HepG2 (cell line): ENCODE results near the gene WBP1. TPM values are rescaled to one million over a fixed set of nuclear protein-coding genes. Genes with fewer than 3 reads are reported as not detected.

ENCODE experiments used
- ATAC-seq: fragments of 200-7000 bp; cut with Tn5 transposase; 3 replicates; pipeline ENCODE4 v1.9.1; 2020; ENCODE audit warnings: mild to moderate bottlenecking, moderate library complexity
- BruUV-seq: library from RNA; stranded (reverse); fragments of 400-500 nt; replicated peaks from 2 replicates; lab custom pipeline; 2021; lab: Mats Ljungman, UMichigan
- CTCF ChIA-PET: fragments of 300-600 bp; formaldehyde crosslinking; extraction: SDS; loops from one replicate; lab custom pipeline; 2021; ENCODE audit warnings: low total read pairs, inconsistent platforms, low intra/inter-chr PET ratio; lab: Yijun Ruan, JAX
- POLR2A ChIA-PET: fragments of 350-600 bp; sonication (Branson Sonifier 250); formaldehyde crosslinking; loops from one replicate; lab custom pipeline; 2020; ENCODE audit warnings: antibody characterized with exemption, inconsistent platforms; lab: Yijun Ruan, JAX
- DNase-seq: peaks from one replicate; pipeline ENCODE4 v3.0.0-alpha.2; 2015; ENCODE audit warnings: low spot score
- FAIRE-seq: peaks from 3 replicates; lab custom pipeline; 2011; peaks lifted over from hg19 to GRCh38; lab: Jason Lieb, UNC
- H2AFZ ChIP-seq: one replicate; pipeline ENCODE4 v1.6.1; 2011; ENCODE audit warnings: low read length, inconsistent platforms
- H3K27ac ChIP-seq: fragments of 300-600 bp; 3 replicates; pipeline ENCODE4 v1.8.0; 2011; ENCODE audit warnings: mixed run types, mild to moderate bottlenecking, mixed read lengths, low read length, inconsistent platforms; ENCODE audit not compliant: insufficient read depth; ENCODE audit errors: extremely low read length
- H3K27me3 ChIP-seq, 2 experiments: fragments of 200-600 bp in 1 of 2; 2 replicates in 1 of 2; 3 replicates in 1 of 2; pipeline versions ENCODE4 v1.6.0 to v1.8.0; 2011; ENCODE audit warnings: low read length in 2 of 2, mild to moderate bottlenecking in 2 of 2, moderate library complexity in 2 of 2, inconsistent platforms in 1 of 2; ENCODE audit not compliant: insufficient read depth in 2 of 2, control insufficient read depth in 1 of 2
- H3K36me3 ChIP-seq, 2 experiments: fragments of 200-600 bp in 1 of 2; replicated peaks in 1 of 2; 2 replicates in 1 of 2; 3 replicates in 1 of 2; pipeline versions ENCODE4 v1.5.1 to v1.8.0; 2011; ENCODE audit warnings: low read length in 2 of 2, inconsistent platforms in 1 of 2; ENCODE audit not compliant: insufficient read depth in 2 of 2, control insufficient read depth in 1 of 2
- H3K4me1 ChIP-seq: 2 replicates; pipeline ENCODE4 v1.5.1; 2012; ENCODE audit warnings: low read length, inconsistent platforms; ENCODE audit not compliant: insufficient read depth
- H3K4me2 ChIP-seq: 2 replicates; pipeline ENCODE4 v1.6.0; 2011; ENCODE audit warnings: low read depth, low read length, inconsistent platforms
- H3K4me3 ChIP-seq, 3 experiments: fragments of 200-600 bp in 1 of 3; sonication (generic), shearing (Covaris generic) in 1 of 3; replicated peaks in 1 of 3; 2 replicates each; pipeline ENCODE4 v1.5.1; 2011 to 2016; ENCODE audit warnings: low read length in 3 of 3, inconsistent platforms in 2 of 3, low read depth in 2 of 3, mild to moderate bottlenecking in 2 of 3, control low read depth in 1 of 3, mixed read lengths in 1 of 3; ENCODE audit not compliant: insufficient read depth in 1 of 3
- H3K79me2 ChIP-seq: one replicate; pipeline ENCODE4 v1.6.1; 2011; ENCODE audit warnings: low read length, inconsistent platforms; ENCODE audit not compliant: insufficient read depth
- H3K9ac ChIP-seq: 2 replicates; pipeline ENCODE4 v1.6.0; 2011; ENCODE audit warnings: mild to moderate bottlenecking, low read depth, low read length, inconsistent platforms; ENCODE audit not compliant: insufficient read depth
- H3K9me3 ChIP-seq: 2 replicates; pipeline ENCODE4 v1.5.1; 2012; ENCODE audit warnings: mild to moderate bottlenecking, low read length
- H4K20me1 ChIP-seq: 2 replicates; pipeline ENCODE4 v1.6.0; 2011; ENCODE audit warnings: inconsistent platforms, mild to moderate bottlenecking, low read length, moderate library complexity; ENCODE audit not compliant: insufficient read depth
- ATF7 ChIP-seq, 2 experiments: fragments of 450-650 bp in 1 of 2; sonication (generic) in 1 of 2; formaldehyde crosslinking in 1 of 2; IDR thresholded peaks; 2 replicates each; pipeline versions ENCODE4 v1.4.0 to v1.6.1; 2016 to 2020; ENCODE audit warnings: antibody characterized with exemption in 1 of 2, mild to moderate bottlenecking in 1 of 2, missing genetic modification reagents in 1 of 2
- BCL6 ChIP-seq: IDR thresholded peaks from 2 replicates; pipeline ENCODE4 v1.6.1; 2016; ENCODE audit warnings: missing genetic modification reagents, missing compliant biosample characterization
- CERS6 ChIP-seq: sonication (generic); formaldehyde crosslinking; IDR thresholded peaks from 2 replicates; pipeline ENCODE4 v1.5.0; 2020; ENCODE audit warnings: missing genetic modification reagents
- GLI4 ChIP-seq: sonication (generic); formaldehyde crosslinking; IDR thresholded peaks from 2 replicates; pipeline ENCODE4 v1.5.1; 2020; ENCODE audit warnings: missing genetic modification reagents, mild to moderate bottlenecking, moderate library complexity, borderline replicate concordance
- GTF2F1 ChIP-seq: fragments of 150-350 bp; IDR thresholded peaks from 2 replicates; pipeline ENCODE4 v1.6.1; 2014; ENCODE audit warnings: low read length
- JUND ChIP-seq: sonication (generic); formaldehyde crosslinking; IDR thresholded peaks from 2 replicates; pipeline ENCODE4 v1.8.0; 2022; ENCODE audit warnings: mild to moderate bottlenecking, missing genetic modification reagents
- KAT2B ChIP-seq: fragments of 150-350 bp; IDR thresholded peaks from 2 replicates; pipeline ENCODE4 v1.6.1; 2014; ENCODE audit warnings: low read depth, low read length, borderline replicate concordance
- KLF11 ChIP-seq: IDR thresholded peaks from 2 replicates; pipeline ENCODE4 v1.6.1; 2016; ENCODE audit warnings: missing compliant biosample characterization
- MEIS2 ChIP-seq: sonication (generic); formaldehyde crosslinking; IDR thresholded peaks from 2 replicates; pipeline ENCODE4 v1.9.0; 2021; ENCODE audit warnings: mild to moderate bottlenecking, missing genetic modification reagents
- MTF1 ChIP-seq: sonication (generic); formaldehyde crosslinking; IDR thresholded peaks from 2 replicates; pipeline ENCODE4 v1.5.0; 2020; ENCODE audit warnings: missing genetic modification reagents
- MXD3 ChIP-seq: IDR thresholded peaks from 2 replicates; pipeline ENCODE4 v1.6.1; 2016; ENCODE audit warnings: mild to moderate bottlenecking, missing biosample characterization, missing genetic modification reagents
- NR2F2 ChIP-seq: IDR thresholded peaks from 2 replicates; pipeline ENCODE4 v1.6.1; 2012; ENCODE audit warnings: low read depth, inconsistent platforms, borderline replicate concordance
- NRL ChIP-seq: sonication (generic); formaldehyde crosslinking; IDR thresholded peaks from 2 replicates; pipeline ENCODE4 v1.5.0; 2020; ENCODE audit warnings: missing genetic modification reagents, mild to moderate bottlenecking, moderate library complexity, borderline replicate concordance
- PCBP1 ChIP-seq: fragments of 200-400 bp; formaldehyde crosslinking; IDR thresholded peaks from 2 replicates; pipeline ENCODE4 v1.6.1; 2017; ENCODE audit warnings: mild to moderate bottlenecking, low read depth, low read length, borderline replicate concordance
- STAG1 ChIP-seq: sonication (generic); formaldehyde crosslinking; IDR thresholded peaks from 2 replicates; pipeline ENCODE4 v1.4.0; 2020; ENCODE audit warnings: missing genetic modification reagents
- TBL1XR1 ChIP-seq: fragments of 150-350 bp; IDR thresholded peaks from 2 replicates; pipeline ENCODE4 v1.6.1; 2014; ENCODE audit warnings: borderline replicate concordance, low read length; ENCODE audit not compliant: partially characterized antibody
- TFAP4 ChIP-seq: sonication (generic); IDR thresholded peaks from 2 replicates; pipeline ENCODE4 v1.6.1; 2016; ENCODE audit warnings: low read depth, borderline replicate concordance
- ZNF251 ChIP-seq: sonication (generic); formaldehyde crosslinking; IDR thresholded peaks from 2 replicates; pipeline ENCODE4 v1.9.0; 2021; ENCODE audit warnings: mild to moderate bottlenecking, missing genetic modification reagents
- ZNF280B ChIP-seq: sonication (generic); formaldehyde crosslinking; IDR thresholded peaks from 2 replicates; pipeline ENCODE4 v1.5.0; 2020; ENCODE audit warnings: missing genetic modification reagents, mild to moderate bottlenecking, borderline replicate concordance
- ZNF282 ChIP-seq: fragments of 450-650 bp; IDR thresholded peaks from 2 replicates; pipeline ENCODE4 v1.6.1; 2018; ENCODE audit not compliant: partially characterized antibody
- ZNF589 ChIP-seq: sonication (generic); formaldehyde crosslinking; conservative IDR thresholded peaks from 2 replicates; pipeline ENCODE4 v1.8.0; 2022; ENCODE audit warnings: mild to moderate bottlenecking, moderate library complexity, missing genetic modification reagents
- WGBS: methylation state at CpG from one replicate; pipeline ENCODE4 v1.1.6; 2017; ENCODE audit warnings: low lambda C conversion rate; 5-methylcytosine and 5-hydroxymethylcytosine counted together
- in situ Hi-C: cut with HindIII; loops from 2 replicates; pipeline ENCODE4 v1.10.0; 2017; ENCODE audit warnings: low pct_unique_long_range_greater_than_20kb; ENCODE audit not compliant: extremely low pct_ligation_motif_present
- intact Hi-C: fragments of 100-400 bp; cut with micrococcal nuclease; formaldehyde crosslinking; loops from one replicate; pipeline ENCODE4 v1.10.0; 2022; ENCODE audit not compliant: unreplicated experiment
- polyA plus RNA-seq, 8 experiments: library from polyadenylated mRNA; depleted of rRNA in 3 of 8; stranded (reverse) in 7 of 8; unstranded in 1 of 8; fragments of >200 nt; fragmentation: Illumina TruSeq in 4 of 8; extraction: Trizol in 4 of 8; gene quantifications; 2 replicates each; pipeline versions ENCODE4 v1.2.1 to v1.2.3, GENCODE V29; 2011 to 2016; ENCODE audit warnings: low read depth in 4 of 8, missing spikeins in 1 of 8, mixed read lengths in 1 of 8; ENCODE audit not compliant: insufficient read depth in 1 of 8
- total RNA-seq, 5 experiments: library from RNA; depleted of rRNA; stranded (reverse); fragments of >200 nt; fragmentation: Illumina TruSeq; extraction: Trizol; gene quantifications; 2 replicates each; pipeline ENCODE4 v1.2.3, GENCODE V29; 2016; ENCODE audit warnings: low read depth in 1 of 5

The WBP1 gene
- total and polyA plus RNA-seq, 2 of the 13 experiments (the other 11 are each of a cell fraction or from before 2014, with no cell fraction given), result 38.8 to 85.7 TPM

- BruUV-seq, result no TSS peak
- H3K36me3 ChIP-seq, result peaks cover 32 to 59% of the 10 kb centered on the region in 2 experiments
- DNase-seq (no peak), FAIRE-seq (no peak), ATAC-seq (no peak)
- POLR2A ChIA-PET, result interaction anchor here (0.6 to 9.5 kb wide), 11 partner anchors 9 to 75 kb away, joined by 3 to 272 read pairs (median 4); partner anchors contain the start of genes CCDC142, INO80B, RTKN and TTC31
- H4K20me1 ChIP-seq, result peaks cover 18% of the 10 kb centered on the region; the same call in 1 of the 2 replicates
- CTCF ChIA-PET, result no interaction called here
- in situ Hi-C loops, result no loop called here
- no peak overlapping the region for H3K9ac ChIP-seq
- no peak overlapping the region for H3K4me3 ChIP-seq
- no peaks in the 10 kb centered on the region for H3K9me3 ChIP-seq
- 97% methylated on average over 14 of the region's 14 CpGs for WGBS
- H3K4me2 ChIP-seq, result no peak overlapping the region
- intact Hi-C loops, result no loop called here
- peaks cover 89% of the 10 kb centered on the region for H3K4me1 ChIP-seq
- peaks cover 2% of the 10 kb centered on the region for H3K79me2 ChIP-seq
- H3K27ac ChIP-seq, result no peak overlapping the region
- H3K27me3 ChIP-seq, result no peaks in the 10 kb centered on the region; a peak in 1 of 5 replicates
- no peak overlapping the region for H2AFZ ChIP-seq
- TF ChIP-seq ZNF251 (CRISPR knock-in tag), result no peak
- TF ChIP-seq ZNF280B (CRISPR knock-in tag), result 0 out of 2 replicates have a peak, but pooled peaks have one; percentile 26
- TF ChIP-seq STAG1 (CRISPR knock-in tag), result no peak
- 0 out of 2 replicates have a peak, but pooled peaks have one; percentile 16 for TF ChIP-seq PCBP1
- no peak for TF ChIP-seq MTF1 (CRISPR knock-in tag)
- no peak for TF ChIP-seq GTF2F1
- TF ChIP-seq NR2F2, result no peak
- peak; percentile 11; the same call in 1 of the 2 replicates for TF ChIP-seq TFAP4
- TF ChIP-seq BCL6, result no peak
- TF ChIP-seq KAT2B, result no peak
- TF ChIP-seq TBL1XR1, result no peak
- TF ChIP-seq ZNF589, result no peak
- no peak for TF ChIP-seq MEIS2
- TF ChIP-seq NRL (CRISPR knock-in tag), result 0 out of 2 replicates have a peak, but pooled peaks have one; percentile 43
- TF ChIP-seq MXD3 (CRISPR knock-in tag), result no peak
- no peak for TF ChIP-seq CERS6 (CRISPR knock-in tag)
- no peak for TF ChIP-seq GLI4 (CRISPR knock-in tag)
- no peak for TF ChIP-seq KLF11 (CRISPR knock-in tag)
- no peak for TF ChIP-seq JUND (CRISPR knock-in tag)
- no peak for TF ChIP-seq ZNF282
- TF ChIP-seq ATF7 (IDR thresholded peaks at IDR 0.05), result no peak
- TF ChIP-seq ATF7 (CRISPR knock-in tag; IDR thresholded peaks at IDR 0.05), result no peak
Measured at GRCh38 chr2:74426181-74426758, 32.0 kb upstream of the WBP1 start.
